NB4 (cell line): ENCODE results near the gene NR5A1.

Source experiments
- CTCF ChIP-seq: IDR thresholded peaks from one replicate; pipeline ENCODE4 v1.5.1; 2012; ENCODE audit warnings: low read depth, low read length
- MYC ChIP-seq: IDR thresholded peaks from 2 replicates; pipeline ENCODE4 v1.6.1; 2011; ENCODE audit warnings: low read depth, low read length

GRCh38 chr9:124486778-124487259 is 20.4 kb downstream of the NR5A1 start:
- no peak for TF ChIP-seq MYC
- TF ChIP-seq CTCF, result no peak
